ENCODE measurements around the gene CAVIN4.

Gene CAVIN4

GRCh38 chr9:100637787-100638186 lies 59.9 kb downstream of the CAVIN4 start:
- TF ChIP-seq EGR1 (IDR thresholded peaks at IDR 0.05), result no peak
- TF ChIP-seq CEBPB (IDR thresholded peaks at IDR 0.05), result no peak
- TF ChIP-seq TAF1 (IDR thresholded peaks at IDR 0.05; ENCODE audit: low read depth), result no peak
- no peak for TF ChIP-seq TEAD4 (IDR thresholded peaks at IDR 0.05)
- TF ChIP-seq CREB1 (IDR thresholded peaks at IDR 0.05; ENCODE audit: low read depth), result no peak
- TF ChIP-seq YY1 (IDR thresholded peaks at IDR 0.05; ENCODE audit: low read depth), result no peak
- TF ChIP-seq MAX (IDR thresholded peaks at IDR 0.05), result no peak
- TF ChIP-seq TCF12 (IDR thresholded peaks at IDR 0.05; ENCODE audit: low read depth), result no peak
- TF ChIP-seq RAD21 (IDR thresholded peaks at IDR 0.05; ENCODE audit: low read depth), result no peak
- TF ChIP-seq REST (IDR thresholded peaks at IDR 0.05; ENCODE audit: low read depth), result no peak
- no peak for TF ChIP-seq ZBTB7A (IDR thresholded peaks at IDR 0.05; ENCODE audit: low read depth)
- no peak for TF ChIP-seq USF1 (IDR thresholded peaks at IDR 0.05)
- TF ChIP-seq EP300 (IDR thresholded peaks at IDR 0.05; ENCODE audit: borderline replicate concordance), result no peak
- TF ChIP-seq NFIC (IDR thresholded peaks at IDR 0.05), result no peak
- TF ChIP-seq FOXM1 (IDR thresholded peaks at IDR 0.05; ENCODE audit: borderline replicate concordance, low read depth), result no peak
